Stomach (tissue), 4 donors: Measurements from ENCODE around the gene SMOC2.

Source experiments
- CTCF ChIP-seq, 7 experiments: fragments of 450-650 bp in 4 of 7; fragments of 200-600 bp in 3 of 7; sonication (generic) in 3 of 7; IDR thresholded peaks; one replicate each; pipeline ENCODE4 v1.5.1; 2016 to 2019; ENCODE audit warnings: antibody characterized with exemption in 7 of 7, control low read depth in 2 of 7, mild to moderate bottlenecking in 1 of 7
- EP300 ChIP-seq: sonication (generic); formaldehyde crosslinking; IDR thresholded peaks from one replicate; pipeline ENCODE4 v1.6.1; 2017; ENCODE audit warnings: antibody characterized with exemption
- POLR2A ChIP-seq, 4 donors: fragments of 450-650 bp; IDR thresholded peaks; one replicate each; pipeline ENCODE4 v1.6.1; 2016; ENCODE audit warnings: antibody characterized with exemption in 4 of 4, control low read depth in 2 of 4, mild to moderate bottlenecking in 1 of 4, moderate library complexity in 1 of 4
- POLR2AphosphoS5 ChIP-seq, 3 donors: sonication (generic); formaldehyde crosslinking; IDR thresholded peaks; one replicate each; pipeline ENCODE4 v1.6.1; 2016; ENCODE audit warnings: antibody characterized with exemption in 3 of 3

GRCh38 chr6:168537540-168537884, 96.5 kb downstream of the SMOC2 start:
- TF ChIP-seq POLR2A (IDR thresholded peaks at IDR 0.05) (no peak), CTCF (IDR thresholded peaks at IDR 0.05) (no peak), POLR2AphosphoS5 (IDR thresholded peaks at IDR 0.05) (no peak), EP300 (no peak)
